ENCODE results near the gene PPP1R14C.

DNA sequence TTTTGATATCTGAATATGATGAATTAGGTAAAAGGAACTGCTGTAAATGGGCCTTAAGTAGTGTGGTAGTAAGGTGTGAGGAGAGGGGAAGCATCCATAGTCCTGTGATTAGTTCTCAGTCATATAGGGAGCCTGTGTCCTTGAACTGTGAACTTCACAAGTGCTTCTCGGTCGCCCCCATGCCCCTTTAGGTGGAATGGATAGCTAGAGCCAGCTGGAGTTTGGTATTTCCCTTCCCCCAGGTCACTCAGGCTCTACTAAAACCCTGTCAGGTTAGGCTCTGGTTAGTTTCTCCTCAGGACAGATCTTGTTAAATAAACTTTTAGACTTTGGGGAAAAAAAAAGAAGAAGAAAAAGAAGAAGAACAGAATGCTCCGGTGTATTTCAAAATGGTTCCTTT lies 82.0 kb downstream of the PPP1R14C start:
- TF ChIP-seq EZH2 (IDR thresholded peaks at IDR 0.05; ENCODE audit: insufficient read depth, poor library complexity, severe bottlenecking): no peak
- no peak for TF ChIP-seq EZH2phosphoT487 (IDR thresholded peaks at IDR 0.05; ENCODE audit: insufficient read depth, low read depth)

Data from GM23248 (cell line).